ENCODE data around the gene PHF3. TPM values are rescaled to one million over a fixed set of nuclear protein-coding genes. Genes with fewer than 3 reads are reported as not detected.

The PHF3 gene
- total RNA-seq, 1 experiment from 2014 or later = 21.8 TPM

DNA sequence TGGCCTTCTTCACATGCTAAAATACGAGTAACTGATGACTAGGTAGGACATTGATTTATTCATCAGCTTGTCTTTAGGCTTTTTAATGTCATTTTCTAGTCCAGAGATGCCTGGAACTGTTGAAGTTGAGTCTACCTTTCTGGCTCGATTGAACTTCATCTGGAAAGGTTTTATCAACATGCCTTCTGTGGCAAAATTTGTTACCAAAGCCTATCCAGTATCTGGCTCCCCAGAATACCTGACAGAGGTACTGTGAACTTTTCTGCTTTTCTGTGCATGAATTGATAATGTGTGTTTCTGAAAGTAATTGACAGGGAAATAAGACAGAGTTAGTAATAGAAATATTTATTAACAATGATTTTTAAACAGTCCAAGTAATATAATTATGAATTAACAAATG lies 71.0 kb downstream of the PHF3 start:
- ChIA-PET POLR2A (ENCODE audit: unreplicated experiment) (no interaction called here), CTCF (no interaction called here)
- DNase-seq (no peak), ATAC-seq (no peak)
- Histone ChIP-seq H3K4me2 (ENCODE audit: low read length) (no peak overlapping the region), H3K27me3 (ENCODE audit: low read length) (no peaks in the 10 kb centered on the region), H3K9ac (ENCODE audit: low read length) (no peak overlapping the region), H3K79me2 (ENCODE audit: low read length) (no peaks in the 10 kb centered on the region), H3K9me2 (replicated peaks; ENCODE audit: low read length) (no peaks in the 10 kb centered on the region), H3F3A (ENCODE audit: low read length, unreplicated experiment) (no peaks in the 10 kb centered on the region), H3K4me1 (ENCODE audit: insufficient read depth, low read length) (no peaks in the 10 kb centered on the region), H2AFZ (ENCODE audit: low read length) (no peak overlapping the region), H3K27ac (ENCODE audit: low read length) (no peak overlapping the region), H3K36me3 (ENCODE audit: low read depth, low read length) (peaks cover 25% of the 10 kb centered on the region), H3K9me3 (ENCODE audit: low read length) (no peaks in the 10 kb centered on the region), H4K20me1 (ENCODE audit: low read length) (no peaks in the 10 kb centered on the region), H3K4me3 (ENCODE audit: low read length) (no peak overlapping the region)
- no TSS peak for BruUV-seq (replicated peaks)
- intact Hi-C loops (cut with micrococcal nuclease) = no loop called here
- TF ChIP-seq, protein P1, sequence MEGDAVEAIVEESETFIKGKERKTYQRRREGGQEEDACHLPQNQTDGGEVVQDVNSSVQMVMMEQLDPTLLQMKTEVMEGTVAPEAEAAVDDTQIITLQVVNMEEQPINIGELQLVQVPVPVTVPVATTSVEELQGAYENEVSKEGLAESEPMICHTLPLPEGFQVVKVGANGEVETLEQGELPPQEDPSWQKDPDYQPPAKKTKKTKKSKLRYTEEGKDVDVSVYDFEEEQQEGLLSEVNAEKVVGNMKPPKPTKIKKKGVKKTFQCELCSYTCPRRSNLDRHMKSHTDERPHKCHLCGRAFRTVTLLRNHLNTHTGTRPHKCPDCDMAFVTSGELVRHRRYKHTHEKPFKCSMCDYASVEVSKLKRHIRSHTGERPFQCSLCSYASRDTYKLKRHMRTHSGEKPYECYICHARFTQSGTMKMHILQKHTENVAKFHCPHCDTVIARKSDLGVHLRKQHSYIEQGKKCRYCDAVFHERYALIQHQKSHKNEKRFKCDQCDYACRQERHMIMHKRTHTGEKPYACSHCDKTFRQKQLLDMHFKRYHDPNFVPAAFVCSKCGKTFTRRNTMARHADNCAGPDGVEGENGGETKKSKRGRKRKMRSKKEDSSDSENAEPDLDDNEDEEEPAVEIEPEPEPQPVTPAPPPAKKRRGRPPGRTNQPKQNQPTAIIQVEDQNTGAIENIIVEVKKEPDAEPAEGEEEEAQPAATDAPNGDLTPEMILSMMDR (conservative IDR thresholded peaks at IDR 0.05; ENCODE audit: low read depth, low read length) = no peak
- TF ChIP-seq EZH2phosphoT487 (IDR thresholded peaks at IDR 0.05; ENCODE audit: borderline replicate concordance, low read length) (no peak), EZH2 (IDR thresholded peaks at IDR 0.05; ENCODE audit: low read length, unreplicated experiment) (no peak)

DNA sequence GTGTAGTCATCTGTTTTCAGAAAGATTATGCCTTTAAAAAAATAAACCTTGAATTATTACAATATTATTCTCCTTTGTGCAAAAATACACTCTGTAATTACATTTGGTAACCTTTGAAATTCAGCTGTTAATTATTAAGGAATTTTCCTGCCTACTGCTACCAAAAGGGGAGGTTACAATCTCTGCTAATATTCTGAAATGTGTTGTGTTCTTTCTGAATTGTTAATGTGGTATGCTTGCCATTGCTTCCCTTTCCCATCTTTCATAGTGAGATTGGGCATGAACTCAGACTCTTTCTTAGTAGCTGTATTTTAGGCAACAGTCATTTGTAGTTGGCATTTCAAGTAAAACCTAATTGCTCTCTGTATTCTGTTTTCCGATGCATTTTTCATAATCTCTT lies 73.0 kb downstream of the PHF3 start:
- Histone ChIP-seq H3K9me3 (ENCODE audit: low read length) (no peaks in the 10 kb centered on the region), H3K9ac (ENCODE audit: low read length) (no peak overlapping the region), H3K36me3 (ENCODE audit: low read depth, low read length) (peaks cover 31% of the 10 kb centered on the region), H3K9me2 (replicated peaks; ENCODE audit: low read length) (no peaks in the 10 kb centered on the region), H3K27me3 (ENCODE audit: low read length) (no peaks in the 10 kb centered on the region), H3K4me2 (ENCODE audit: low read length) (no peak overlapping the region), H4K20me1 (ENCODE audit: low read length) (no peaks in the 10 kb centered on the region), H3K27ac (ENCODE audit: low read length) (no peak overlapping the region), H3K4me3 (ENCODE audit: low read length) (no peak overlapping the region), H3K4me1 (ENCODE audit: insufficient read depth, low read length) (0 out of 2 replicates have a peak, but pooled peaks cover 5% of the 10 kb centered on the region), H3K79me2 (ENCODE audit: low read length) (no peaks in the 10 kb centered on the region), H3F3A (ENCODE audit: low read length, unreplicated experiment) (no peaks in the 10 kb centered on the region), H2AFZ (ENCODE audit: low read length) (no peak overlapping the region)
- no TSS peak for BruUV-seq (replicated peaks)
- ATAC-seq (no peak), DNase-seq (no peak)
- intact Hi-C loops (cut with micrococcal nuclease) = no loop called here
- no peak for TF ChIP-seq EZH2 (IDR thresholded peaks at IDR 0.05; ENCODE audit: low read length, unreplicated experiment)
- TF ChIP-seq, protein P1 (conservative IDR thresholded peaks at IDR 0.05; ENCODE audit: low read depth, low read length) = no peak
- no peak for TF ChIP-seq EZH2phosphoT487 (IDR thresholded peaks at IDR 0.05; ENCODE audit: borderline replicate concordance, low read length)
- POLR2A ChIA-PET (ENCODE audit: unreplicated experiment) = no interaction called here
- CTCF ChIA-PET = interaction anchor here (0.6 kb wide), 1 partner anchor 19 kb away, joined by 4 read pairs; no protein-coding TSS in a partner anchor

DNA sequence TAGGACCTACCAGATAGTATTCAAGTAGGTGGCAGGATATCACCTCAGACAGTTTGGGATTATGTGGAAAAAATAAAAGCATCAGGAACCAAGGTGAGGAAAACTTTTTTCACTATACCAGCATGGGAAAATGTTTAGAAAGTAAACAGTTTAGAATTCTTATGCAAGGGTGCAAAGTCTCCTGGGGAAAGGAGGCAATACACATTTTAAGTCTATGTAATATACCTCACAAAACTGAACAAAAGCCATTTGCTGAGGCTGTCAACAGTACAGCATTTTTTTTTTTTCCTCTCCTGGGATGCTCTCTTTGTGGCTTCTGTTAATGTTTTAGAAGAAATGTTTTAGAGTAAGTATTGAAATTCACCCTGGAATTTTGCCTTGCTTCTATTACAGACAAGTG lies 73.5 kb downstream of the PHF3 start:
- no peaks in the 10 kb centered on the region for H3K79me2 ChIP-seq (ENCODE audit: low read length)
- H3K9ac ChIP-seq (ENCODE audit: low read length) = no peak overlapping the region
- H3K9me2 ChIP-seq (replicated peaks; ENCODE audit: low read length) = no peaks in the 10 kb centered on the region
- H4K20me1 ChIP-seq (ENCODE audit: low read length) = no peaks in the 10 kb centered on the region
- no peak overlapping the region for H3K4me3 ChIP-seq (ENCODE audit: low read length)
- no peaks in the 10 kb centered on the region for H3K9me3 ChIP-seq (ENCODE audit: low read length)
- H3K27ac ChIP-seq (ENCODE audit: low read length) = no peak overlapping the region
- no peak overlapping the region for H3K4me2 ChIP-seq (ENCODE audit: low read length)
- DNase-seq (no peak), ATAC-seq (no peak)
- intact Hi-C loops (cut with micrococcal nuclease) = no loop called here
- peaks cover 31% of the 10 kb centered on the region for H3K36me3 ChIP-seq (ENCODE audit: low read depth, low read length)
- no peaks in the 10 kb centered on the region for H3F3A ChIP-seq (ENCODE audit: low read length, unreplicated experiment)
- no peaks in the 10 kb centered on the region for H3K27me3 ChIP-seq (ENCODE audit: low read length)
- ChIA-PET CTCF (interaction anchor here (0.6 kb wide), 1 partner anchor 19 kb away, joined by 4 read pairs; no protein-coding TSS in a partner anchor), POLR2A (ENCODE audit: unreplicated experiment) (interaction anchor here (0.6 to 0.7 kb wide), 2 partner anchors 10 to 17 kb away, joined by 4 read pairs; no protein-coding TSS in a partner anchor)
- H3K4me1 ChIP-seq (ENCODE audit: insufficient read depth, low read length) = peaks cover 10% of the 10 kb centered on the region; the same call in 1 of the 2 replicates
- BruUV-seq (replicated peaks) = no TSS peak
- TF ChIP-seq EZH2 (IDR thresholded peaks at IDR 0.05; ENCODE audit: low read length, unreplicated experiment) (no peak), EZH2phosphoT487 (IDR thresholded peaks at IDR 0.05; ENCODE audit: borderline replicate concordance, low read length) (no peak)
- TF ChIP-seq, protein P1 (conservative IDR thresholded peaks at IDR 0.05; ENCODE audit: low read depth, low read length) = no peak
- no peak overlapping the region for H2AFZ ChIP-seq (ENCODE audit: low read length)

Measured in PC-3 (cell line).